Neural cell (in vitro differentiated cells): ENCODE data around the gene TMTC1.

Experiments
- CTCF ChIP-seq: fragments of 450-650 bp; IDR thresholded peaks from 2 replicates; pipeline ENCODE4 v1.5.1; 2014; ENCODE audit warnings: antibody characterized with exemption, mild to moderate bottlenecking, moderate library complexity; ENCODE audit not compliant: poor library complexity, severe bottlenecking
- EP300 ChIP-seq: fragments of 450-650 bp; conservative IDR thresholded peaks from 2 replicates; pipeline ENCODE4 v1.6.1; 2014; ENCODE audit warnings: antibody characterized with exemption, mild to moderate bottlenecking, moderate library complexity; ENCODE audit not compliant: poor library complexity, severe bottlenecking
- EZH2 ChIP-seq: fragments of 200-600, 300-800 bp; shearing (Covaris generic), sonication (generic); IDR thresholded peaks from 2 replicates; pipeline ENCODE4 v1.6.1; 2014; ENCODE audit warnings: antibody characterized with exemption, low read length, borderline replicate concordance, mild to moderate bottlenecking; ENCODE audit not compliant: insufficient read depth, poor library complexity, severe bottlenecking
- POLR2AphosphoS5 ChIP-seq: IDR thresholded peaks from 2 replicates; pipeline ENCODE4 v1.6.1; 2012
- RAD21 ChIP-seq: fragments of 450-650 bp; conservative IDR thresholded peaks from 2 replicates; pipeline ENCODE4 v1.6.1; 2014; ENCODE audit warnings: antibody characterized with exemption, mild to moderate bottlenecking, moderate library complexity
- SMC3 ChIP-seq: fragments of 450-650 bp; conservative IDR thresholded peaks from 2 replicates; pipeline ENCODE4 v1.6.1; 2014; ENCODE audit warnings: antibody characterized with exemption, mild to moderate bottlenecking, moderate library complexity; ENCODE audit not compliant: poor library complexity

- no peak for TF ChIP-seq SMC3
- TF ChIP-seq RAD21 = no peak
- TF ChIP-seq CTCF = no peak
- no peak for TF ChIP-seq EZH2
- no peak for TF ChIP-seq POLR2AphosphoS5
- TF ChIP-seq EP300 = no peak
These were observed 126.8 kb downstream of the TMTC1 start for GRCh38 chr12:29656762-29657538.
